HG03066 (cell line): ENCODE results near the gene PRCC.

Source experiments
- ATAC-seq: cut with Tn5 transposase; IDR thresholded peaks from one replicate; pipeline ENCODE4 v1.9.1; 2021; ENCODE audit warnings: low read depth; ENCODE audit not compliant: unreplicated experiment

Gene PRCC

GRCh38 chr1:156743367-156744302 is 23.7 kb upstream of the PRCC start:
- ATAC-seq = no peak

- no peak for ATAC-seq
Measured at GRCh38 chr1:156744344-156744743, 23.0 kb upstream of the PRCC start.

DNA sequence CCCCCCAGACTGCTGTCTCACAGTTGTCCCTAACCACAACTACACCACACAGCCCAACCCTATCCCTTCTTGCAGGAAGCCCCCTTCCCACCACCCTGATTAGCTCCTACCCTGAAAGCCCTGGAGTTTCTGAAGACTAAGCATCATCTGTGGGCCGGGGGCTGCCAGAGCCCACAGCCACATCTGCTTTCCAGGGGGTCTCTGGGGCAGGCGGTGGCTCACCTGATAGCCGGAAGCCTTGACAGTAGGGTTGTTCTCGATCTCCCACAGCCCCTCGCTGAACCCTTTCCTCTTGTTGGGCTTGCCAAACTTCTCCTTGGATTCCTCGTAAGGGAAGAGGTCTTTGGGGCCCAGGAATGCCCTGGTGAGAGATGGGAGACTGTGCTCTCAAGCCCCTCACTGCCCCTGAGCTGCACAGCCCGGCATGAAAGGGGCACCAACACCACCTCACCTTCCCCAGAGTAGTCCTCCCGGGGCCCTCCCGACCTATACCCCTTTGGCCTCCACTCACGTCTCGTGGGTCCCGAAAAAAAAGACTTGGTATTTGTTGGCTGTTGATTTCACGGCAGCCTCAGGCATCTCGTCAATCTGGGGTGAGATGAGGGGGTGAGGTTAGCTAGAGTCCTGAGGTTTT is 22.4 kb upstream of the PRCC start:
- no peak for ATAC-seq

DNA sequence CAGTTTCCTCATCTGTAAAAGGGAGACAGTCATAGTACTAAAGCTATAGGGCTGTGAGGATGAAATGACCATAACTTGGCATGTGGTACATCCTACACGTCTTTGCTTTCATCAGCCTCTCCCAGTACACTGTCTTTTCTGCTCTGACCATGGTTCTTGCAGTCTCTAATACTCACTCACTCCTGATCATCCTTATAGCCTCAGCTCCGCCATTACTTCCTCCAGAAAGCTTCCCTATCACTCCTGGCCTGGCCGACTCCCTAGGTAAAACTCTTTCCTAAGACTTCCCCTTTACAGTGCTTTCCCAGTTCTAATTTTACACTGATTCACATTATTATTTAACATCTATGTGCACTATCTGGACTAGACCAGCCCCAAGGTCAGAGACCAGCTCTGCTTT is 21.5 kb upstream of the PRCC start:
- no peak for ATAC-seq

- no peak for ATAC-seq
Measured at GRCh38 chr1:156746406-156746727, 21.0 kb upstream of the PRCC start.

DNA sequence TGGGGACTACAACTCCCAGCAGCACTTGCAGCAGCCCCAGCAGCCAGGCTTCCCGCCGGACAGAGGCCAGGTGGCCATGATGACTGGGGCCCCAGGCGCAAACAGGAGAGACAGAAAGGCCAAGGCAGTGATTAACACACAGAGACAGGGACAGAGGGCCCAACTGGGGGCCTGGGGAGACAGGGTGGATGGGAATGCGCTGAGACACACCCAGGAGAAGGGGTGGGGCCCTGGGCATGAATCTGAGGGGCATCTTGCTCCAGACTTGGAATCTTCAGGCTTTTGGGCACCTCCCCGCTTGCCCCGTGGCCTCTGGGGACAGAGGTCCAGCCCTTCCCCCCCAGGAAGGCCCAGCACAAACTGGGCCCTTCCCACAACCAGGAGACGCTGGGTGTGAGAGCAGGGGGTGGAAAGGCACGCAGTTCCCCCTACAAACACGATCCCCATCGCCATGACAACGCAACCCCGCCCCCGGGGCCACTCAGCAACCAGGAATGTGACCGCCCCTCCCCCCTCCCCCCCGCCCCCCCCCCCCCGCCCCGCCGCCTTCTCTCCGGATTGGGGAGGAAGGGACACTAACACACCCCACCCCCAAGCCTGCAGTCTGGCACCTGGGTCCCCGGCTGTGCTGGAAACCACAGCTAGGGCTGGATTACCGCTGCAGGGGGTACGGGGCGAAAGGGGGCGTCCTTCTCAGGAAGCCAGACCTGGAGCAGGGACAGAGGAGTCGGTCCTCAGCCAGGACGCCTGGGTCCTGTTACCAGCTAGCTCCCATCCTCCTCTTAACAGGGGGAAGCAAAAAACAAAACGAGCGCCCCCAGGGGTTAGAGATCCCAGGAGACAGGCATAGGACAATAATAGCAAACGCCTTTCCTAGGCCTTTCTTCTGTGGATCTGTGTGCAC is 20.4 kb upstream of the PRCC start:
- ATAC-seq = no peak

DNA sequence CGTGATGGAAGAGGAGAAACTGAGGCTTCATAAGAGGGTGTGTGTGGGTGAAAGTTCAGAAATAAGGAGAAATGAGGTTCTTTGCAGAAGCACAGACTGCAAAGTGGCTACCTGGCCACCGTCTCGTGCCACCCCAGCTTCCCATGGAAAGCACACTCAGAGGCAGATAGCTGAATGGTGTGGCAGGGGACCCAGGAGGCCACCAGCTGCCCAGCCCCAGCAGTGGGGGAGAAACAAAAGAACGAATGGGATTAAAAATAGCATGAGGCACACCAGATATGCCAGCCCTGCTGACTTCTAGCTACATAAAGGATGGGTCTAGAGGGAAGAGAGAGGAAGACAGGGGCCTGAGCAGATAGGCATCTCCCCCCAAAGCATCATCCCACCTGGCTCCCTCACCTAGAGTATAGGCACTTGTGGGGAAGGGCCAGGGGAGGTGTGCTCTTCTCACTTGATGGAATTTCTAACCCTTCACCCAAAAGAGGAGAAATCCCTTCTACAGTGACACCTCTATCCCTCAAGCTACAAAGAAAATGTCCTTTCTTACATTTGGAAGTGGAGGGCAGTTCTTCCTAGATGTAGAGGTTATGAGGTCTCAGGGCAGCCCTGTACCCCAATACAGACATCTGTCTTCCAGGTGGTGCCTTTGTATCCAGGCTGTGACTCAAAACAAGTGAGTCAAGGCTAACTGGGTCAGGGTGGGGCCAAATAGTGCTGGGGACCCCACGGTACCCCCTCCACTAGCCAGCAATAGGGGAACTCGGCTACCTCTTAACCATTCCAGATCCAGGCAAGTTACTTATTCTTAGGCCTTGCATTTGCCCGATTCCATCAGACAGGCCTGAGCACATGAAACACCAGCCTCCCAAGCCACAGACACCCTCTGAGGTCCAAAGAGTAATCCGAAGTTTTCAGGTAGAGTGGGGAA is 19.3 kb upstream of the PRCC start:
- ATAC-seq = no peak

- no peak for ATAC-seq
Measured at GRCh38 chr1:156748670-156749418, 18.5 kb upstream of the PRCC start.

GRCh38 chr1:156749419-156750118 is 17.8 kb upstream of the PRCC start:
- ATAC-seq = no peak

GRCh38 chr1:156750191-156750672 is 17.1 kb upstream of the PRCC start:
- no peak for ATAC-seq

GRCh38 chr1:156750711-156751450 is 16.5 kb upstream of the PRCC start:
- ATAC-seq = no peak

DNA sequence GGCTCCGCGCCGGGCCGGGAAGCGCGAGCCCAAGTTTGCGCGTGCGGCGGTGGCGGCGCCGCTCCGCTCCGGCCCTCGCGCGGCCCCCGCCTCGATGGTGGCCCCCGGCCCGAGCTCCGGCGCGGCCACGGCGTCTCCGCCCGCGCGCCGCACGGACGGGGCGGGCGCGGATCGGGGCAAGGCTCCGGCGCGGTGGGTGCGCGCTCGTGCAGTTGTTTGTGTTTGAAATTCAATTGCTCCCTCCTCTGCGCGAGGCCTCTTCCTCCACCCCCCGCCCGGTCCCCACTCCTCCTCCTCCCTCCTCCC is 15.9 kb upstream of the PRCC start, which contains the start of gene HDGF:
TSS of gene HDGF (minus strand) at position 225 of the 306 bp plus-strand sequence. CDS start 246 bp downstream, outside the sequence.
- ATAC-seq = no peak

DNA sequence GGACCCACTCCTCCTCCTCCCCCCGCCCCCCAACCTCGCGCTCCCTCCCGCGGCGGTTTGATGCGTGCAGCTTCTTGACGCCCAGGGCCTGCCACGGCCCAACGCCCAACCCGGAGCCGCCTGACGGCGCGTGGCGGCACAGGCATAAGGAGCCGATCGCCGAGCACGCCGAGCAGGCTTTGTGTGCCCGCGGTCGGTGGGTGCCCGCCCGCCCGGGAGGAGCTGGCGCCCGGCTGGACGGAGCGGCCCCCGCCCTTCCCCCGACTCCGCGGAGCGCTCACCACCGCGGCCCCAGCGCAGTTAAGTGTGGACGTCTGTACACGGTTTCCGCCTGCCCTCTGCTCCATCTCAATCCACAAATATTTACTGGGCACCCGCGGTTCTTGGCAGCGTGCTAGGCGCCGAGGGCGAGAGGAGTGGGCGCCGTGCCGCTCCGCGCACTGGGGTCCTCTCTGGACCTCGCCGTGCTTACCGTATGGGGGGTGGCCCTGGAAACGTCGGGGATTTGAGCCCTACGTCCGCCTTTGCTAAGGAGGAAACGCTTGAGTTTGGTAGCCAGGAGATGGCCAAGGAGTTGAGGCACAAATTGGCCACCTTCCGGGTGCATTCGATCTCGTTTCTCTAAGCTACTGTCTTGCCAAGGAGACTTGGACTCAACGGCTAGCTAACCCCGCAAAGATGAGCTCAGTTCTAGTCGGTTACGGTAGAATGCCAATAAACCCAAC is 15.4 kb upstream of the PRCC start:
- ATAC-seq = peak; percentile 60

DNA sequence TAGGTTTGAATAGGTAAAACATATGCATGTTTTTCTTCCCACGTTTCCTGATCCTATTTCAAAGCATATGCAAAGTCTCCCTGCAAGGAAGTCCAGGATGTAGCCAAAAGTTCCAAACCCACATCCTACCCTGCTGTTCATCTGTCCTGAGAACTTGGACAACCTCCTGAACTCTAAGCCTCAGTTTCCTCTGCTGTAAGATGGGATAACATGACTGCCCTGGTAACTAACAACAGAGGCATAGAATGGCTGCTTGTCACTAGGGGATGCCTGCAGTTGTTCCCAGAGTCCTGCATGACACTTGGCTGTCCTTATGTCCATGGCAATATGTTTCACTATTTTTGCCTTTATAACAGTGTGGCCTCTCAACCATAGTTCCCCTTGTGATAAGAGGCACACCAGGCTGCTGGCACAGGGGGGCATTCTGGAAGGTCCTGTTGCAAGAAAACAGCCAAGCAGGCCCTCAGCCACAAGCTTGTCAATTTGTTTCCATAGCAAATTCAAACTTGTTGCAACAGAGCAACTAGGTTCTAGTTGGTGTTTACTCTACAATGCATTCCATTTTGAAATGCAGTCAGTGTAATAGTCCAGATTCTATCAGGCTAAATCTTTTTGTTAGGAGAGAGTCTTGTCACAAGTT is 14.4 kb upstream of the PRCC start:
- ATAC-seq = no peak

DNA sequence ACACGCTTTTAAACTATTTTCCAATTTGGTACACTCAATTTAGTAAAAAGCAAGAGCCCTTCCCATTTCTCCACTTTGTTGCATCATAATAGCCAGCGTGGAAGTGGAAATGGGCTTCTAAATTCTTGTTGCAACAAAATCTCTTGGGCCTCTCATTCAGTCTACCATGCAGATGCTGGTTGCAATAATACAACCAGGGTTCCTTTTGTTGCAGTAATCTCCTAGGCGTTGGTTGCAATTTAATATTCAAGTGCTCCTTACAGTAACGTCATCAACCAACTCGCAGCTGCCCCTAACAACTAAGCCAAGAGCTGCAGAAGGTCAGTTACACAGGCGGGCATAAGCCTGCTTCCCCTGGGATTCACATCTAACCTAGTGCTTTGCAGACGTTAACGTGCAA is 13.1 kb upstream of the PRCC start:
- ATAC-seq = no peak

GRCh38 chr1:156755527-156755950 is 11.8 kb upstream of the PRCC start:
- ATAC-seq = no peak

- ATAC-seq = no peak
Measured at GRCh38 chr1:156756355-156756754, 11.0 kb upstream of the PRCC start.
